HepG2 (cell line): ENCODE data around the gene ARHGAP31. TPM values are rescaled to one million over a fixed set of nuclear protein-coding genes. Genes with fewer than 3 reads are reported as not detected.

ENCODE experiments used
- ATAC-seq: fragments of 200-7000 bp; cut with Tn5 transposase; 3 replicates; pipeline ENCODE4 v1.9.1; 2020; ENCODE audit warnings: mild to moderate bottlenecking, moderate library complexity
- BruUV-seq: library from RNA; stranded (reverse); fragments of 400-500 nt; replicated peaks from 2 replicates; lab custom pipeline; 2021; lab: Mats Ljungman, UMichigan
- CTCF ChIA-PET: fragments of 300-600 bp; formaldehyde crosslinking; extraction: SDS; loops from one replicate; lab custom pipeline; 2021; ENCODE audit warnings: low total read pairs, inconsistent platforms, low intra/inter-chr PET ratio; lab: Yijun Ruan, JAX
- POLR2A ChIA-PET: fragments of 350-600 bp; sonication (Branson Sonifier 250); formaldehyde crosslinking; loops from one replicate; lab custom pipeline; 2020; ENCODE audit warnings: antibody characterized with exemption, inconsistent platforms; lab: Yijun Ruan, JAX
- DNase-seq: peaks from one replicate; pipeline ENCODE4 v3.0.0-alpha.2; 2015; ENCODE audit warnings: low spot score
- FAIRE-seq: peaks from 3 replicates; lab custom pipeline; 2011; peaks lifted over from hg19 to GRCh38; lab: Jason Lieb, UNC
- H2AFZ ChIP-seq: one replicate; pipeline ENCODE4 v1.6.1; 2011; ENCODE audit warnings: low read length, inconsistent platforms
- H3K27ac ChIP-seq: fragments of 300-600 bp; 3 replicates; pipeline ENCODE4 v1.8.0; 2011; ENCODE audit warnings: mixed run types, mild to moderate bottlenecking, mixed read lengths, low read length, inconsistent platforms; ENCODE audit not compliant: insufficient read depth; ENCODE audit errors: extremely low read length
- H3K27me3 ChIP-seq, 2 experiments: fragments of 200-600 bp in 1 of 2; 2 replicates in 1 of 2; 3 replicates in 1 of 2; pipeline versions ENCODE4 v1.6.0 to v1.8.0; 2011; ENCODE audit warnings: low read length in 2 of 2, mild to moderate bottlenecking in 2 of 2, moderate library complexity in 2 of 2, inconsistent platforms in 1 of 2; ENCODE audit not compliant: insufficient read depth in 2 of 2, control insufficient read depth in 1 of 2
- H3K36me3 ChIP-seq, 2 experiments: fragments of 200-600 bp in 1 of 2; replicated peaks in 1 of 2; 2 replicates in 1 of 2; 3 replicates in 1 of 2; pipeline versions ENCODE4 v1.5.1 to v1.8.0; 2011; ENCODE audit warnings: low read length in 2 of 2, inconsistent platforms in 1 of 2; ENCODE audit not compliant: insufficient read depth in 2 of 2, control insufficient read depth in 1 of 2
- H3K4me1 ChIP-seq: 2 replicates; pipeline ENCODE4 v1.5.1; 2012; ENCODE audit warnings: low read length, inconsistent platforms; ENCODE audit not compliant: insufficient read depth
- H3K4me2 ChIP-seq: 2 replicates; pipeline ENCODE4 v1.6.0; 2011; ENCODE audit warnings: low read depth, low read length, inconsistent platforms
- H3K4me3 ChIP-seq, 3 experiments: fragments of 200-600 bp in 1 of 3; sonication (generic), shearing (Covaris generic) in 1 of 3; replicated peaks in 1 of 3; 2 replicates each; pipeline ENCODE4 v1.5.1; 2011 to 2016; ENCODE audit warnings: low read length in 3 of 3, inconsistent platforms in 2 of 3, low read depth in 2 of 3, mild to moderate bottlenecking in 2 of 3, control low read depth in 1 of 3, mixed read lengths in 1 of 3; ENCODE audit not compliant: insufficient read depth in 1 of 3
- H3K79me2 ChIP-seq: one replicate; pipeline ENCODE4 v1.6.1; 2011; ENCODE audit warnings: low read length, inconsistent platforms; ENCODE audit not compliant: insufficient read depth
- H3K9ac ChIP-seq: 2 replicates; pipeline ENCODE4 v1.6.0; 2011; ENCODE audit warnings: mild to moderate bottlenecking, low read depth, low read length, inconsistent platforms; ENCODE audit not compliant: insufficient read depth
- H3K9me3 ChIP-seq: 2 replicates; pipeline ENCODE4 v1.5.1; 2012; ENCODE audit warnings: mild to moderate bottlenecking, low read length
- H4K20me1 ChIP-seq: 2 replicates; pipeline ENCODE4 v1.6.0; 2011; ENCODE audit warnings: inconsistent platforms, mild to moderate bottlenecking, low read length, moderate library complexity; ENCODE audit not compliant: insufficient read depth
- GTF2F1 ChIP-seq: fragments of 150-350 bp; IDR thresholded peaks from 2 replicates; pipeline ENCODE4 v1.6.1; 2014; ENCODE audit warnings: low read length
- NFRKB ChIP-seq: fragments of 450-650 bp; IDR thresholded peaks from 2 replicates; pipeline ENCODE4 v1.6.1; 2017
- SNAPC2 ChIP-seq: sonication (generic); formaldehyde crosslinking; IDR thresholded peaks from 2 replicates; pipeline ENCODE4 v1.8.1; 2022; ENCODE audit warnings: mild to moderate bottlenecking, missing genetic modification reagents
- SOX6 ChIP-seq, 2 experiments: fragments of 450-650 bp in 1 of 2; sonication (generic) in 1 of 2; formaldehyde crosslinking in 1 of 2; IDR thresholded peaks; 2 replicates each; pipeline versions ENCODE4 v1.4.0 to v1.6.1; 2017 to 2020; ENCODE audit warnings: antibody characterized with exemption in 1 of 2, mild to moderate bottlenecking in 1 of 2, missing genetic modification reagents in 1 of 2
- SPEN ChIP-seq: sonication (generic); formaldehyde crosslinking; IDR thresholded peaks from 2 replicates; pipeline ENCODE4 v1.5.1; 2020; ENCODE audit warnings: low read depth, mild to moderate bottlenecking, missing genetic modification reagents
- TBX3 ChIP-seq: fragments of 450-650 bp; IDR thresholded peaks from 2 replicates; pipeline ENCODE4 v1.6.1; 2017; ENCODE audit warnings: antibody characterized with exemption, mild to moderate bottlenecking, inconsistent platforms, borderline replicate concordance
- ZBTB7A ChIP-seq: sonication (generic); formaldehyde crosslinking; IDR thresholded peaks from 2 replicates; pipeline ENCODE4 v1.8.0; 2022; ENCODE audit warnings: mild to moderate bottlenecking, missing genetic modification reagents
- ZIK1 ChIP-seq: sonication (generic); formaldehyde crosslinking; IDR thresholded peaks from 2 replicates; pipeline ENCODE4 v1.5.0; 2020; ENCODE audit warnings: mild to moderate bottlenecking, low read depth, missing genetic modification reagents, borderline replicate concordance
- ZKSCAN5 ChIP-seq: sonication (generic); formaldehyde crosslinking; IDR thresholded peaks from 2 replicates; pipeline ENCODE4 v1.5.1; 2020; ENCODE audit warnings: mild to moderate bottlenecking, missing genetic modification reagents
- ZNF263 ChIP-seq: sonication (generic); formaldehyde crosslinking; IDR thresholded peaks from 2 replicates; pipeline ENCODE4 v1.4.0; 2020; ENCODE audit warnings: missing genetic modification reagents
- ZNF564 ChIP-seq: sonication (generic); formaldehyde crosslinking; IDR thresholded peaks from 2 replicates; pipeline ENCODE4 v1.8.1; 2023; ENCODE audit warnings: mild to moderate bottlenecking, missing genetic modification reagents
- ZNF674 ChIP-seq: sonication (generic); formaldehyde crosslinking; IDR thresholded peaks from 2 replicates; pipeline ENCODE4 v1.5.0; 2020; ENCODE audit warnings: low read depth, mild to moderate bottlenecking, missing genetic modification reagents
- ZNF713 ChIP-seq: sonication (generic); formaldehyde crosslinking; IDR thresholded peaks from 2 replicates; pipeline ENCODE4 v1.4.0; 2020; ENCODE audit warnings: mild to moderate bottlenecking, missing genetic modification reagents
- WGBS: methylation state at CpG from one replicate; pipeline ENCODE4 v1.1.6; 2017; ENCODE audit warnings: low lambda C conversion rate; 5-methylcytosine and 5-hydroxymethylcytosine counted together
- in situ Hi-C: cut with HindIII; loops from 2 replicates; pipeline ENCODE4 v1.10.0; 2017; ENCODE audit warnings: low pct_unique_long_range_greater_than_20kb; ENCODE audit not compliant: extremely low pct_ligation_motif_present
- intact Hi-C: fragments of 100-400 bp; cut with micrococcal nuclease; formaldehyde crosslinking; loops from one replicate; pipeline ENCODE4 v1.10.0; 2022; ENCODE audit not compliant: unreplicated experiment
- polyA plus RNA-seq, 8 experiments: library from polyadenylated mRNA; depleted of rRNA in 3 of 8; stranded (reverse) in 7 of 8; unstranded in 1 of 8; fragments of >200 nt; fragmentation: Illumina TruSeq in 4 of 8; extraction: Trizol in 4 of 8; gene quantifications; 2 replicates each; pipeline versions ENCODE4 v1.2.1 to v1.2.3, GENCODE V29; 2011 to 2016; ENCODE audit warnings: low read depth in 4 of 8, missing spikeins in 1 of 8, mixed read lengths in 1 of 8; ENCODE audit not compliant: insufficient read depth in 1 of 8
- total RNA-seq, 5 experiments: library from RNA; depleted of rRNA; stranded (reverse); fragments of >200 nt; fragmentation: Illumina TruSeq; extraction: Trizol; gene quantifications; 2 replicates each; pipeline ENCODE4 v1.2.3, GENCODE V29; 2016; ENCODE audit warnings: low read depth in 1 of 5
- TF ChIP-seq, protein P1 (sequence below): sonication (generic); formaldehyde crosslinking; IDR thresholded peaks from 2 replicates; pipeline ENCODE4 v1.5.0; 2020; ENCODE audit warnings: mild to moderate bottlenecking, missing genetic modification reagents
- TF ChIP-seq, protein P2 (sequence below): sonication (generic); formaldehyde crosslinking; IDR thresholded peaks from 2 replicates; pipeline ENCODE4 v1.5.1; 2020; ENCODE audit warnings: missing genetic modification reagents, mild to moderate bottlenecking, borderline replicate concordance
- TF ChIP-seq, protein P3 (sequence below): IDR thresholded peaks from 2 replicates; pipeline ENCODE4 v1.4.0; 2020; ENCODE audit warnings: mild to moderate bottlenecking, missing genetic modification reagents

ARHGAP31 gene
- total and polyA plus RNA-seq, 2 of the 13 experiments (the other 11 are each of a cell fraction or from before 2014, with no cell fraction given) = not detected

DNA sequence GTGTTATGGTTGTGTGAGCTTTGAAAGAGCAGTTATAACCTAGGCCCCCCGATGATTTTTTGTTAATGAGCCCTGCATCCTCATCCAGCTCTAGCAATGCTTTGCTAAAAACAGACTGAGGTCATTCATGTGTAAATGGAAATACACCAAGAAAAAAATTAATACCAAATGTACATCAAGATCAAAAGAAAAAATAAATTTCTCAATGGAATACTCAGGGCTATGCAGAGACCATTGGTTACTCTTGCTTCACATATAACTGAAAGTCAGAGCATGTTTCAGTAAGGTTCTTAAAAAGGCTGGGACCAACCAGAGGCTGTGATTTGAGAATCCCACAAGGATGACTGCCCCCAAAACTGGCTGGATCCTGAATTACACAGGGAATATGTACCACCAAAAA, 48.0 kb downstream of the ARHGAP31 start:
- WGBS = 41% methylated on average over 1 of the region's 1 CpG
- ChIA-PET POLR2A (no interaction called here), CTCF (no interaction called here)
- DNase-seq (no peak), ATAC-seq (no peak), FAIRE-seq (no peak)
- Histone ChIP-seq H3K27me3 (no peaks in the 10 kb centered on the region), H3K4me3 (no peak overlapping the region), H3K9ac (no peak overlapping the region), H3K4me2 (no peak overlapping the region), H4K20me1 (no peaks in the 10 kb centered on the region), H3K4me1 (no peaks in the 10 kb centered on the region), H2AFZ (no peak overlapping the region), H3K36me3 (no peaks in the 10 kb centered on the region), H3K79me2 (no peaks in the 10 kb centered on the region), H3K27ac (no peak overlapping the region), H3K9me3 (no peaks in the 10 kb centered on the region)
- in situ Hi-C loops (no loop called here), intact Hi-C loops (no loop called here)
- BruUV-seq = no TSS peak
- TF ChIP-seq GTF2F1 (no peak), ZNF674 (CRISPR knock-in tag) (no peak), SNAPC2 (no peak), ZIK1 (CRISPR knock-in tag) (no peak), ZBTB7A (no peak), ZKSCAN5 (CRISPR knock-in tag) (no peak), TBX3 (no peak), ZNF564 (CRISPR knock-in tag) (no peak), NFRKB (no peak), SPEN (CRISPR knock-in tag) (no peak), SOX6 (IDR thresholded peaks at IDR 0.05) (no peak), SOX6 (CRISPR knock-in tag; IDR thresholded peaks at IDR 0.05) (no peak), ZNF263 (CRISPR knock-in tag) (no peak), ZNF713 (CRISPR knock-in tag) (no peak)
- TF ChIP-seq, protein P1, sequence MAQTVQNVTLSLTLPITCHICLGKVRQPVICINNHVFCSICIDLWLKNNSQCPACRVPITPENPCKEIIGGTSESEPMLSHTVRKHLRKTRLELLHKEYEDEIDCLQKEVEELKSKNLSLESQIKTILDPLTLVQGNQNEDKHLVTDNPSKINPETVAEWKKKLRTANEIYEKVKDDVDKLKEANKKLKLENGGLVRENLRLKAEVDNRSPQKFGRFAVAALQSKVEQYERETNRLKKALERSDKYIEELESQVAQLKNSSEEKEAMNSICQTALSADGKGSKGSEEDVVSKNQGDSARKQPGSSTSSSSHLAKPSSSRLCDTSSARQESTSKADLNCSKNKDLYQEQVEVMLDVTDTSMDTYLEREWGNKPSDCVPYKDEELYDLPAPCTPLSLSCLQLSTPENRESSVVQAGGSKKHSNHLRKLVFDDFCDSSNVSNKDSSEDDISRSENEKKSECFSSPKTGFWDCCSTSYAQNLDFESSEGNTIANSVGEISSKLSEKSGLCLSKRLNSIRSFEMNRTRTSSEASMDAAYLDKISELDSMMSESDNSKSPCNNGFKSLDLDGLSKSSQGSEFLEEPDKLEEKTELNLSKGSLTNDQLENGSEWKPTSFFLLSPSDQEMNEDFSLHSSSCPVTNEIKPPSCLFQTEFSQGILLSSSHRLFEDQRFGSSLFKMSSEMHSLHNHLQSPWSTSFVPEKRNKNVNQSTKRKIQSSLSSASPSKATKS (CRISPR knock-in tag) = no peak
- TF ChIP-seq, protein P2, sequence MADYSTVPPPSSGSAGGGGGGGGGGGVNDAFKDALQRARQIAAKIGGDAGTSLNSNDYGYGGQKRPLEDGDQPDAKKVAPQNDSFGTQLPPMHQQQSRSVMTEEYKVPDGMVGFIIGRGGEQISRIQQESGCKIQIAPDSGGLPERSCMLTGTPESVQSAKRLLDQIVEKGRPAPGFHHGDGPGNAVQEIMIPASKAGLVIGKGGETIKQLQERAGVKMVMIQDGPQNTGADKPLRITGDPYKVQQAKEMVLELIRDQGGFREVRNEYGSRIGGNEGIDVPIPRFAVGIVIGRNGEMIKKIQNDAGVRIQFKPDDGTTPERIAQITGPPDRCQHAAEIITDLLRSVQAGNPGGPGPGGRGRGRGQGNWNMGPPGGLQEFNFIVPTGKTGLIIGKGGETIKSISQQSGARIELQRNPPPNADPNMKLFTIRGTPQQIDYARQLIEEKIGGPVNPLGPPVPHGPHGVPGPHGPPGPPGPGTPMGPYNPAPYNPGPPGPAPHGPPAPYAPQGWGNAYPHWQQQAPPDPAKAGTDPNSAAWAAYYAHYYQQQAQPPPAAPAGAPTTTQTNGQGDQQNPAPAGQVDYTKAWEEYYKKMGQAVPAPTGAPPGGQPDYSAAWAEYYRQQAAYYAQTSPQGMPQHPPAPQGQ (CRISPR knock-in tag) = no peak
- TF ChIP-seq, protein P3, sequence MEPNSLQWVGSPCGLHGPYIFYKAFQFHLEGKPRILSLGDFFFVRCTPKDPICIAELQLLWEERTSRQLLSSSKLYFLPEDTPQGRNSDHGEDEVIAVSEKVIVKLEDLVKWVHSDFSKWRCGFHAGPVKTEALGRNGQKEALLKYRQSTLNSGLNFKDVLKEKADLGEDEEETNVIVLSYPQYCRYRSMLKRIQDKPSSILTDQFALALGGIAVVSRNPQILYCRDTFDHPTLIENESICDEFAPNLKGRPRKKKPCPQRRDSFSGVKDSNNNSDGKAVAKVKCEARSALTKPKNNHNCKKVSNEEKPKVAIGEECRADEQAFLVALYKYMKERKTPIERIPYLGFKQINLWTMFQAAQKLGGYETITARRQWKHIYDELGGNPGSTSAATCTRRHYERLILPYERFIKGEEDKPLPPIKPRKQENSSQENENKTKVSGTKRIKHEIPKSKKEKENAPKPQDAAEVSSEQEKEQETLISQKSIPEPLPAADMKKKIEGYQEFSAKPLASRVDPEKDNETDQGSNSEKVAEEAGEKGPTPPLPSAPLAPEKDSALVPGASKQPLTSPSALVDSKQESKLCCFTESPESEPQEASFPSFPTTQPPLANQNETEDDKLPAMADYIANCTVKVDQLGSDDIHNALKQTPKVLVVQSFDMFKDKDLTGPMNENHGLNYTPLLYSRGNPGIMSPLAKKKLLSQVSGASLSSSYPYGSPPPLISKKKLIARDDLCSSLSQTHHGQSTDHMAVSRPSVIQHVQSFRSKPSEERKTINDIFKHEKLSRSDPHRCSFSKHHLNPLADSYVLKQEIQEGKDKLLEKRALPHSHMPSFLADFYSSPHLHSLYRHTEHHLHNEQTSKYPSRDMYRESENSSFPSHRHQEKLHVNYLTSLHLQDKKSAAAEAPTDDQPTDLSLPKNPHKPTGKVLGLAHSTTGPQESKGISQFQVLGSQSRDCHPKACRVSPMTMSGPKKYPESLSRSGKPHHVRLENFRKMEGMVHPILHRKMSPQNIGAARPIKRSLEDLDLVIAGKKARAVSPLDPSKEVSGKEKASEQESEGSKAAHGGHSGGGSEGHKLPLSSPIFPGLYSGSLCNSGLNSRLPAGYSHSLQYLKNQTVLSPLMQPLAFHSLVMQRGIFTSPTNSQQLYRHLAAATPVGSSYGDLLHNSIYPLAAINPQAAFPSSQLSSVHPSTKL = no peak
